GM19099 (cell line): ENCODE data around the gene OGFR.

ENCODE experiments used
- POLR2A ChIP-seq: IDR thresholded peaks from 3 replicates; pipeline ENCODE4 v1.6.1; 2011; ENCODE audit warnings: low read depth; ENCODE audit not compliant: insufficient read length; ENCODE audit errors: extremely low read depth

OGFR gene

DNA sequence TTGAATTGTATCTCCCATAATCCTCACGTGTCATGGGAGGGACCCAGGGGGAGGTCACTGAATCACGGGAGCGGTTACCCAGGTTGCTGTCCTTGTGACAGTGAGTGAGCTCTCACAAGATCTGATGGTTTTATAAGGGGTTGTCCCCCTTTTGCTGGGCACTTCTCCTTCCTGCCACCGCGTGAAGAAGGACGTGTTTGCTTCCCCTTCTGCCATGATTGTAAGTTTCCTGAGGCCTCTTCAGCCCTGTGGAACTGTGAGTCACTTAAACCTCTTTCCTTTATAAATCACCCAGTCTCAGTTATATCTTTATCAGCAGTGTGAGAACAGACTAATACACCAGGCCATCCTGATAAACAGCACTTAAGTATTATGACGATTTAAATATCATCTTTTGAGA is 17.3 kb upstream of the OGFR start:
- no peak for TF ChIP-seq POLR2A

GRCh38 chr20:62787866-62788265 is 16.8 kb upstream of the OGFR start:
- TF ChIP-seq POLR2A: no peak

DNA sequence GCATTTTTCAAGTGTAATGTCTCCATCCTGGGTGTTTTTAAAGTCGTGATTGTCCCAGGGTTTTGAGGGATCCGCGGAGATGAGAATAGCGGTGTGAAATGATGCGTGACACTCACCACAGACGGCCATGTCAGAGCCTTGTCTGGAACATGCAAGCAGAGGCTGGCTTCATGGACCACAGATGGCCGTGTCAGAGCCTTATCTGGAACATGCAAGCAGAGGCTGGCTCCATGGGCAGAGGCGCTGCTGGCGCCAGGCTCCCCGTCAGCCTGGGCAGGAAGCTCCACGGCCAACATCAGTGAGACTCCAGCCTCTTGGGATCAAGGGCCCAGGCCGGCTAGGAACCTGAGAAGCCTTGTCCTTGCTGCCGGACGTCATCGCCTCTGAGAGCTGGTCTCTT is 16.0 kb upstream of the OGFR start:
- no peak for TF ChIP-seq POLR2A

GRCh38 chr20:62790075-62790474 is 14.6 kb upstream of the OGFR start:
- TF ChIP-seq POLR2A: no peak

- no peak for TF ChIP-seq POLR2A
Observed at GRCh38 chr20:62791301-62792181, 13.1 kb upstream of the OGFR start.

- TF ChIP-seq POLR2A: no peak
Observed at GRCh38 chr20:62792182-62792939, 12.3 kb upstream of the OGFR start.

- no peak for TF ChIP-seq POLR2A
Observed at GRCh38 chr20:62792940-62793756, 11.5 kb upstream of the OGFR start.

DNA sequence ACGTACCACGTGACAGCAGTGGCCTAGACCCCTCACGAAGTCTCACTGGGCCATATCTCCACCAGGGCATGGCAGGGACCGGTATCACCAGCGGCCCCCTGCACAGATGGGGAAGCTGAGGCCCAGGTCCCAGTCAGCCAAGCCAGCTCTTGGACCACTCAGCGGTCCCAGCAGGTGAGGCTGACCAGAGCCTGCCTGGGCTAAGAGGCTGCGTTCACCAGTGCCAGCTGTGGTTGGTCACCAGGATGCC is 11.0 kb upstream of the OGFR start:
- no peak for TF ChIP-seq POLR2A

DNA sequence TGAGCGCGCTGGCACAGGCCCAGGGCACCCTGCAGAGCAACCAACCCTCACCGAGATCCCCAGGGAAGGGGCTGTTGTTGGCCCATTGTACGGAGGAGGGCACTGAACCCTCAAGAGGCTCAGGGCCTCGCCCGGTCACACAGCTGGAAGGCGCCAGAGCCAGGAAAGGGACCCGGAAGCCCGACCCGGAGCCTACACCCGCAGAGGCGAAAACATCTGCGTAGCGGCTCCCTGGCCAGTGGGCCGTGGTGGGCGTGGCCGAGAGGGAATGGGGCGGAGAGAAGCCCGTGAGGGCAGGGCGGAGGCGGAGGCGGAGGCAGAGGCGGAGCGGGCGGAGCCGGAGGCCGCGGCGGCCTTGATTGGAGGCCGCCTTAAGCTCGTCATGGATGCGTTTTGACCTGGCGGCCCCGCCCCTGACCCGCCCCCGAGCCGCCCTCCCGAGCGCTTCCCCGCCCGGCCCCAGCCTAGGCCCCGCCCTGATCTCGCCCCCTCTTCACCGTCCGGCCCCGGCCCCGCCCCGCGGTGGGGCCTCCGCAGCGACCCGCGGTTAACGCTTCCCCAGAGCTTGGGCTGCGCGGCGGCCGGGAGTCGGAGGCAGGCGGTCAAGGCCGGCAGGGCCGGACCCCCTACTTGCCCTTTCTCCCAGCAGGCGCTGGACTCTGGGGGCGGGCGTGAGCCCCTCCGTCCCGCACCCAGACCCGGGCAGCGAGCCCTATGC is 10.5 kb upstream of the OGFR start:
- peak; percentile 72 for TF ChIP-seq POLR2A

DNA sequence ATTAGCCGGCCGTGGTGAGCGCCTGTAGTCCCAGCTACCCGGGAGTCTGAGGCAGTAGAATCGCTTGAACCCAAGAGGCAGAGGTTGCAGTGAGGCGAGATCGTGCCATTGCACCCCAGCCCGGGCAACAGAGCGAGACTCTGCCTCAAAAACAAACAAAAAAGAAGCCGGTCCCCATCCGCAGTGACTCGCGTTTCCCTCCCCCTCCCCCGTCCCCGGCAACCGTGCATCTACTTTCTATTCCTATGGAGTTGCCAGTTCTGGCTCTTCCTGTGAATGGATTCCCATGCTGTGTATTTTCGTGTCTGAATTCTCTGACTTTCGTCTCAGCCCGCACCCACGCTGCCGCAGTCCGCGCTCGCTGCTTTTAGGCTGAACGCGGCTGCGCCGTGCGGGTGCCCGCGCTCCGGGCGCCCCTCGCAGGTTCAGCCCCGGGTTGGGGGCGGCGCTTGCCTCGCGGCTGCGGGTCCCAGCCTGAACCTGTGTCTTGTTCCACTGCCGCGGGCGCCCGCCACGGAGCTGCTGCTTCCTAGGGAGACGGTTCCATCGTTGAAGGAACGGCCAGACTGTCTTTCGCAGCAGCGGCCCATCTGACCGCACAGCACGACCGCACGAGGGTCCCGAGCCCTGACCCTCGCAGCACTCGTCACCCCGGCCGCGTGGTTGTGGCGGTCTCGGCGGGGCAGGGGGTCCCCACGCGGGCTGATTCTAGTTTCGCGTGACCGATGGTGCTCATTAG is 9.4 kb upstream of the OGFR start:
- TF ChIP-seq POLR2A: peak; percentile 56

- no peak for TF ChIP-seq POLR2A
Observed at GRCh38 chr20:62796699-62797491, 7.7 kb upstream of the OGFR start.

- TF ChIP-seq POLR2A: no peak
Observed at GRCh38 chr20:62797671-62798532, 6.7 kb upstream of the OGFR start.

DNA sequence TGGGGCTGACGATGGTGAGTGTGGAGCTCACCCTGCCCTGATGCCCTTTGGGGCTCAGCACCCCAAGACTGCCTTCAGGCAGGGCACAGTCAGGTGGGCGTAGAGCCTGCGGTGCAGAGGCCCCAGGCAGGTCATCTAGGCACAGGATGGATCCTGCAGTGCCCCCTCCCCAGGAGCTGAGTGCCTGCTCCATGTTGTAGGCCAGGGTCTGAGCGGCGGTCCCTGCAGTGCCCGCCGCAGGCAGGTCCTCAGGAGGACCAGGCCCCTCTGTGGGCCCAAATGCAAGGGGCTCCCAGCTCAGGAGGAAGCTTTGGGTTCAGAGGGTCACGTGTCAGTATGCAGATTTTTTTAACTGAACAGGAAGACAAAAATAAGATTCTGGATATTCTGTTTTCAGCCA is 5.6 kb upstream of the OGFR start:
- TF ChIP-seq POLR2A: no peak

DNA sequence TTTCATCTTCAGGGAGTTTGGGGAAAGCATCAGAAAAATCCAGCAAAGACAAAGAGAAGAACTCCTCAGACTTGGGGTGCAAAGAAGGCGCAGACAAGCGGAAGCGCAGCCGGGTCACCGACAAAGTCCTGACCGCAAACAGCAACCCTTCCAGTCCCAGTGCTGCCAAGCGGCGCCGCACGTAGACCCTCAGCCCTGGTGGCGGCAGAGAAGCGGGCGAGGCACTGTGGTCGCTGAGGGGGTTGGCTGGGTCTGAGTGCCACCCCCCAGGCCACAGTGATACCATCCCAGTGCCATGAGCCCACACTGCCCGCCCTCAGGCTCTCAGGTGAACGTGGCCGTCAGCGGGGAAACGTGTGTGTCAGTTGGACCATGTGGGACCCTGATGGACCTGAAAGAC is 5.2 kb upstream of the OGFR start:
- no peak for TF ChIP-seq POLR2A
